Left ventricle myocardium superior (tissue), 1 donor: ENCODE data around the gene CFAP100. TPM values are rescaled to one million over a fixed set of nuclear protein-coding genes. Genes with fewer than 3 reads are reported as not detected.

Experiments
- ATAC-seq: fragments of 200-7000 bp; cut with Tn5 transposase; one replicate; pipeline ENCODE4 v1.9.1; 2020; ENCODE audit warnings: mild to moderate bottlenecking, moderate library complexity
- DNase-seq: peaks from one replicate; pipeline ENCODE4 v3.0.0-alpha.2; 2020
- intact Hi-C: fragments of 100-400 bp; cut with micrococcal nuclease; formaldehyde crosslinking; loops from one replicate; pipeline ENCODE4 v1.11.0; 2022
- total RNA-seq: library from RNA; stranded (reverse); fragmentation: NEBNext Ultra II Directional; extraction: Animal tissue kit (Norgen Biotek cat#: 25700); gene quantifications from one replicate; pipeline ENCODE4 v1.2.1, GENCODE V29; 2021
- donor health status: DM: no; HTN: yes; CAD: no; lungs with severe emphysema.

The CFAP100 gene
- total RNA-seq, 1 donor from 2014 or later, result not detected

DNA sequence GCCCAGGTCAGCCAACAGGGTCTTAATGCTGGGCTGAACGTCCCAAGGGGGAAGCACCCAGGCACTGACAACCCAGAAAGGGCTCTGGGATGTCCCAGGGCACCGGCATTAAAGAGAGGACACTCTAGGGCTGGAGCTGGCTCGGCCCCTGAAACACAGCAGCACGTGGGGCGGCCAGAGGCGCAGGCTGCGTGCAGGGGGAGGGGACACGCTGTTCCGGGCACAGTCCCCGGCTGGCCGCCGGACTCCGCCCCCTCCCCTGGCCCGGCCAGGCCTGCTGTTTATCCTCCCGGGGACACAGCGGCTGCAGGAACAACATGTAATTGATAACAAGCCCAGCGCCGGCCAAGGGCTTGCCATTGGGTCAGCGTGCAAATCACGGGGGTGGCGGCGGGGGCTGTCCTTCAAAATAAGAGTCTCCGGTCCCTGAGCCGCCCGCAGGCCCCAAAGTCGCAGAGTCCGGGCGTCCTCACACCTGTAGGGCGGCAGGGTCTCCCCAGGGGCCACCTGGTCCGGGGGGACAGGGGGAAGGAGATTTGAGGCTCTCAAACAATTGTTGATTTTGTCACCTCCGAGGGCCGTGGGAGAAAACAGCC, 38.8 kb upstream of the CFAP100 start:
- intact Hi-C loops, result no loop called here
- ATAC-seq (peak; percentile 87), DNase-seq (peak; percentile 99)

GRCh38 chr3:126356373-126357264, 38.1 kb upstream of the CFAP100 start:
- intact Hi-C loops, result no loop called here
- peak; percentile 70 for DNase-seq
- ATAC-seq, result peak; percentile 14

DNA sequence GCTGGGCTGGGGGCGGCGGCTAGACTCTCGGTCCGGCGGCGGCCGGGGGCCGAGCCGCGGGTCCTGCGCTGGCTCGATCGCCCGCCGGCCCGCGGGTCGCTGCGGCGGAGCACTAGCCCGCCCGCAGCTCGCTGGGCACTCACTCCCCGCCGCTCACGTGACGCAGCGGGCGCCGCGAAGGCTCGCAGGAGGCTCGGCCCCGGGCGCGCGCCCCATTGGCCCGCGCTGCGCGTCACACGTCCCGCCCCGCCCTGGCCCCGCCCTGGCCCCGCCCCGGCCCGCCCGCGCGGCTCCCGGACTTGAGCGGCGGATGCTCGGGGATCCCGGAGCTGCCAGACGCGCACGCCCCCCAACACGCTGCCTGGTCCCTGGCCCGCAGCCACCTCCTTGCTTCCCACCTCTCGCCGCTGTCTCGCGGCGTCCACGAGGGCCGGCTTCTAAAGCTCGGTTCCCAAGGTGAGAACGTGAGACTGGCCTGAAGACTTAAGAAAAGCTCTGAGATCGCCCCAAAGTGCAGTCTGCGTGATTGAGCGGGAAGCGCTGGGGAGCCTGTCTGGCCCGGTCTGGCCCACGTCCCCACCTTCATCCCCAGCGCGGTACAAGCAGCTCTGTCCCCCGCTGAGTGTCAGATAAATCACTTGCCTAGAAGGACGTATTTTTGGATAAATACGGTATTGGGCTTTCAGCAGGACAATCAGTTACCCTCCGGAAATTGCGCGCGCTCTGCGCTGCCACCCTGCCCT, 37.2 kb upstream of the CFAP100 start, which contains the start of gene KLF15:
TSS of gene KLF15 (minus strand) at position 114 of the 743 bp plus-strand sequence. CDS start 4,486 bp downstream, outside the sequence.
- DNase-seq (peak; percentile 96), ATAC-seq (peak; percentile 71)
- intact Hi-C loops, result no loop called here

DNA sequence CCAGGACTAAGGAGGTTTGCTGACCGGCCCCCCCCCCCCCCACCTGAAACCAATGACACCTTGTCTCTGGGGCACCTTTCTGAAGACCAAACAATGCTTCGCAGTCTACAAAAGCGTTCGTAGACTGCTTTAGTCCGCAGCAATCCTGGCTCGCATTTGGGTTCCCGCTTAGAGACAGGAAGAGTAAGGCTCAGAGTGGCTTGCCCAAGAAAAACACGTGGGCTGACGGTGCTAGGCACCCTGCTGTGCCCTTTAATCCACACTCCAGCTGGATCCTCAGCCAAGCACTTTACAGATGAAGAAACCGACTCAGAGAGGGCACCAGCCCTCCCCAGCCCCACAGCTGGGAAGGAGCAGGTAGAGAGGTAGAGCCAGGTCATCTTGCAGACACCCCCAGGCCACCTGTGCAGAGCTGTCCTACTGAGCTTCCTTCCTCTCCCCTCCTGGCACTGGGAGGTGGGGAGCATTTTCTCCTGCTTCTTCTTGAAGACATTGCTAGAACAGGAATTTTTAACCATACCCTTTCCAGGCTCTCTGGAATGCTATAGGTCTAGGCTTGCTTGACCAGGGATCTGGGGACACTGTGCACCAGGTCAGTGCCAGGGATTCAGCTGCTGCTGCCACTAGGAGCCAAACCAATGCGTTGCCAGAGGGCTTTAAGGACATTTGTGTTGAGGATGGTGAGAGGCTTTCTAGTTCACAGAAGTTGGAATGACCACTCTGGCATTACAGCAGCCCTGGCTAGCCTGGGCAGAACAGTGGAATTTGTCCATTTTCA, 36.5 kb upstream of the CFAP100 start:
- DNase-seq (no peak), ATAC-seq (no peak)
- intact Hi-C loops, result no loop called here

- ATAC-seq (no peak), DNase-seq (no peak)
- intact Hi-C loops, result no loop called here
Measured at GRCh38 chr3:126358816-126359181, 35.9 kb upstream of the CFAP100 start.

DNA sequence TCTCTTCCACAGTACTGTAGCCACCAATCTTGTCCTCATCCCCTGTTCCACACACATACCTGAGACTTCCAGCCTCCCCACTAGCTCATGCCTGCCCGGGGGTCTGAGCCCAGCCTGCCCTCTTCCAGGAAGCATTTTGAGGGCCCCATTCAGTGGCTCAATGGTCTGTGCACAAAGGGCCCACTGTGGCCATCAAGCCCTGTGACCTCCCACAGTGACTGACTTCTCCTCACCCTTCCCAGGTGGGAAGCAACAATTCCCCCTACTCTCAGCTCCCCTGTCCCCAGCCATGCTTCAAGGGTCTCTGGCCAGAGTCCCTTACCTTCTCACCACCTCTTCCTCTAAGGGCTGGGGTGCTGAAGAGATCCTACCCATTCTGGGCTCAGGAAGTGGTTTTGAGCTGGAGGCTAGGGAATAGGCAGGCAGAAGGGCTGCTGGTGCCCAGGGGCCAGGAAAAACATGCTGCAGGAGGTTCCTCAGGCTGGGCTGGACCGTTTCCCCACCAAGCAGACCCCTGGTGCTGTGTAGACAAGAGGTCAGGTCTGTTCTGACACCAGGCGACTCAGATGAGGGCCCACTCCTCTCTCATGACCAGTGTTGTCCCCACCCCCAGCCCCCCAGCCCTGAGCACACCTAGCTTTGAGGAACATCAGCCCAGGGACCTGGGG, 34.5 kb upstream of the CFAP100 start:
- no peak for ATAC-seq
- intact Hi-C loops, result loop anchor here (10.0 kb wide), 1 partner anchor 105 kb away; no protein-coding TSS in a partner anchor
- no peak for DNase-seq

DNA sequence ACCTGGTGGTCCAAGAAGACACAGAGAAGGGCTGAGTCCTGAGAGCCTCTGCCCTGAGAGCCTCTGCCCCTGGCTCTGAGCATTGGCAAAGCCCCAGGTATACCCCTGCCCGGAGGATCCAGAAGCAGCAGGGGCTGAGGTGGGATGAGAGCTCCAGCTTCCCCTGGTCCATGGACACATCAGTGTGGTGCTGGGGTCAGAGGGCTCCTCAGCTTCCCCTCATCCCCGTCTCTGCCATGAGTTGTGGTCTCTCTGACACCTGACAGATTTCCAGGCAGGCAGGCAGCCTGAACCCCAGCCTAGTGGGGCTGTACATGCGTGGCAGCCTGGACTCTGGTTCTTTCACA, 34.0 kb upstream of the CFAP100 start:
- ATAC-seq, result no peak
- DNase-seq, result no peak
- intact Hi-C loops, result loop anchor here (10.0 kb wide), 1 partner anchor 106 kb away; no protein-coding TSS in a partner anchor

DNA sequence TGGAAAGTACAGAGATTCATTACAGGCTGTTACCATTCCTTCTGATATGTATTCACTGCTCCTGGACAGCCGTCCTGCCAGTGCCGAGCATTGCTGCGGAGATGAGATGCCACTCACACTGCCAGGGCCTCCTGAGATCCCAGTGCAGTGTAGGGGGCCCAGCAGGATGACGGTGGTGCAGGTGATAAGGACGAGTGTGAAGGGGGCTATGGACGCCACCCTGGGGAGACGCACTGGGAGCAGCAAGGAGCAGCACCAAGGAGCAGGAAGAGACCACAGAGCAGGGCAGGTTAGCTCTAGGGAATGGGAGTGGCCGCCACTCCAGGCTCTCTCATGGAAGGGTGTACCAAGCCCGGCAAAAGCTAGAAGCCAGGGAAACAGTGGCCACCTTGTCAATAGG, 33.5 kb upstream of the CFAP100 start:
- intact Hi-C loops, result loop anchor here (10.0 kb wide), 1 partner anchor 106 kb away; no protein-coding TSS in a partner anchor
- DNase-seq (no peak), ATAC-seq (no peak)

GRCh38 chr3:126364130-126364695, 30.5 kb upstream of the CFAP100 start:
- ATAC-seq (no peak), DNase-seq (no peak)
- intact Hi-C loops, result loop anchor here (10.0 kb wide), 1 partner anchor 109 kb away; no protein-coding TSS in a partner anchor

- intact Hi-C loops, result loop anchor here (10.0 kb wide), 1 partner anchor 110 kb away; no protein-coding TSS in a partner anchor
- ATAC-seq (no peak), DNase-seq (no peak)
Measured at GRCh38 chr3:126364731-126365301, 29.9 kb upstream of the CFAP100 start.

DNA sequence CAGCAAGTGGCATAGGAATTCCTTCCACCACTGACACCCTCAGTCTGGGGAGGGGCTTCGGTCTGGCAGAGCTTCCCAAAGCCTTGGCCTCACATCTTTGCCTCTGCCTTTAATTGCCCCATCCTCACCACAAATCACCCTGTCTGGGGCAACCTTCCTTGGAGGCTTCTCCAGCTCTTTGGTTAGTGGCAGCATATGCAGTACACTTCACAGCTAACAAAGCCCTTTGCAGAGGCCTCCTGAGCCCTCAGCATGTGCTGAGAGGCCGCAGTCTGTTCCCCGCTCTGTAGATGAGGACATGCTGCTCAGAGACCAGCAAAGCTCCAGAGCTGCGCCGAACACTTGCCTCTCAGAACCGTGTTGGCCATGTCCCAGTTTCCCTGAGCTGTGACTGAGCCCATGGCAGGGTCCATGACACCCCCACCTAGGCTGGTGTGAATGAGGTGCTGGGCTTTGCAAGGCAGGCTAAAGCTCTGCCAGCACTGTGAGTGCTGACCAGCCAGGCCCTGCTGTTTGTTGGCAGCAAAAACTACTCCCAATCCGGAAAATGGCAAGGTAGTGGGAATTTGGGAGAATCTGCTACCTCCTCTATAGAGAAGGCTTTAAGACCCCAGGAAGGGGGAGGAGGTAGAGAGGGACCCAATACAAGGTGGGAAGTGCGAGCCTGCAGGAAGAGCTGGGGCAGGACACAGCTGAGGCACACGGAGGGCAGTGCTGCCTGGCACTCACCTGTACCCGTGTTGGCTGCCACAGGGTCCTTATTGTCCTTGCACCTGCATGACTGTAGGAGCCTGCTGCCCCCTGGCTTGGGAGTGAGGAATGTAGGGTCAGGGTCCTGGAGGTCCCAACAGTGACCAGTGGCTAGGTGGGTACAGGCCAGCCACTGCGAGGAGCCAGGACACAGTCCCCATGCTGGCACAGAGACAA, 29.1 kb upstream of the CFAP100 start:
- DNase-seq, result no peak
- intact Hi-C loops, result loop anchor here (10.0 kb wide), 1 partner anchor 111 kb away; no protein-coding TSS in a partner anchor
- ATAC-seq, result peak; percentile 74

- no peak for ATAC-seq
- no peak for DNase-seq
- intact Hi-C loops, result loop anchor here (10.0 kb wide), 1 partner anchor 113 kb away; no protein-coding TSS in a partner anchor
Measured at GRCh38 chr3:126367316-126367805, 27.3 kb upstream of the CFAP100 start.

- DNase-seq (no peak), ATAC-seq (no peak)
- intact Hi-C loops, result loop anchor here (10.0 kb wide), 1 partner anchor 115 kb away; no protein-coding TSS in a partner anchor
Measured at GRCh38 chr3:126369490-126369889, 25.2 kb upstream of the CFAP100 start.

DNA sequence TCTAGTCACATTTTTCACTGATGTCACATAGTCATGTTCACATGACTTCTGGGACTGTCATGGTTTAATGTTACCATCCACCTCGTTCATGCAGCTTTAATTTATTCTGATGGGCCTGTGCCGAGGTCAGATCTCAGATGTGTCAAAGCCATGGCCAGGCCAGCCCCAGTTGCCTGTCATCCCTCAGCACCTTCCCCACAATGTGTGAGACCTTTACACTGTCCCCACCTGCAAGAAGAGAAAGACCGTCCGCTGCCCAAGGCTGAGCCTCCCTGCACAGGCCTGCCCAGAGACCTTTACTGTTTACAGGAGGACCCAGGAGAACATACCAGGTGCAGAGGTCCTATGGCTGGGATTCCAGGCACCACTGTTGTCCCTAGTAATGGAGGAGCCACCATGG, 24.7 kb upstream of the CFAP100 start:
- DNase-seq, result no peak
- intact Hi-C loops, result no loop called here
- no peak for ATAC-seq

DNA sequence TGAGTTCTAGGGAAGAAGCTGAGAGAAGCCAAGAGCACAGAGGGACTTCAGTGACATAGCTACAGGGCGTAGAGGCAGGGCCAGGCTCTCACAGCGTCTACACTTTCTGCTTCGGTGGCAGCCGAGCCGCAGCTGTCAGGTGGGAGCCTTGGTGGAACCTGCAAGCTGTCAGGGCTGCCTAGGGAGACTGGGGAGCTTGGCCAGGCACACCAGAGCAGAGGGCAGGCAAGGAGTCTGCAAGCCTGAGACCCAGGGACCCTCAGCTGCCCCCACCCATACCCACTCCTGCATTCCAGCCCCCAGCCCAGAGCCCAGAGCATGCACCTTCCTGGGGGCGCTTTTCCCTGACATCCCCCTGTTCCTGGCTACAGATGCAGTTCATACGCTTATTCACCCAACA, 24.1 kb upstream of the CFAP100 start:
- intact Hi-C loops, result no loop called here
- DNase-seq (no peak), ATAC-seq (no peak)

- DNase-seq (no peak), ATAC-seq (no peak)
- intact Hi-C loops, result no loop called here
Measured at GRCh38 chr3:126371096-126371705, 23.5 kb upstream of the CFAP100 start.
